Measurements from ENCODE around the gene THEM5. TPM values are rescaled to one million over a fixed set of nuclear protein-coding genes. Genes with fewer than 3 reads are reported as not detected.

Gene THEM5
- total RNA-seq, 1 donor = not detected

DNA sequence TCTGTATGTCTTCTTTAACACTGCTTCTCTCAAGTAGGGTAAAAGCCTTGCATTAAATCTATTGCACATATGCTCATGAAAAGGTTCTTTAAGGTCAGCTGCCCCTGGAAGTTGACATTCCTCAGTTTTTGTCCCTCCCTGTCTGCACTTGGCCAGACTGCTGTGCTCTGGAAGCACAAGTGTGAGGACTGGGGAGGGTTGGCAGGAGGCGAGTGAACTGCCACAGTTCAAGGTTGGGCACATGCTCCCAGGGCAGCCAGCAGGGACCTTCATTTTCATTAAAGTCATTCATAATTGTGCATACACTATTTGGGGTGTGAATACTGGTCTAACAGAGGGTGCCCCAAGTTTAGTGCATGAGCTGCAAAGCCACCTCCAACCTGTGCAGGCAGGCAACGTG lies 10.9 kb upstream of the THEM5 start:
- no peak for DNase-seq (ENCODE audit: low read depth)
- TF ChIP-seq, protein P1, sequence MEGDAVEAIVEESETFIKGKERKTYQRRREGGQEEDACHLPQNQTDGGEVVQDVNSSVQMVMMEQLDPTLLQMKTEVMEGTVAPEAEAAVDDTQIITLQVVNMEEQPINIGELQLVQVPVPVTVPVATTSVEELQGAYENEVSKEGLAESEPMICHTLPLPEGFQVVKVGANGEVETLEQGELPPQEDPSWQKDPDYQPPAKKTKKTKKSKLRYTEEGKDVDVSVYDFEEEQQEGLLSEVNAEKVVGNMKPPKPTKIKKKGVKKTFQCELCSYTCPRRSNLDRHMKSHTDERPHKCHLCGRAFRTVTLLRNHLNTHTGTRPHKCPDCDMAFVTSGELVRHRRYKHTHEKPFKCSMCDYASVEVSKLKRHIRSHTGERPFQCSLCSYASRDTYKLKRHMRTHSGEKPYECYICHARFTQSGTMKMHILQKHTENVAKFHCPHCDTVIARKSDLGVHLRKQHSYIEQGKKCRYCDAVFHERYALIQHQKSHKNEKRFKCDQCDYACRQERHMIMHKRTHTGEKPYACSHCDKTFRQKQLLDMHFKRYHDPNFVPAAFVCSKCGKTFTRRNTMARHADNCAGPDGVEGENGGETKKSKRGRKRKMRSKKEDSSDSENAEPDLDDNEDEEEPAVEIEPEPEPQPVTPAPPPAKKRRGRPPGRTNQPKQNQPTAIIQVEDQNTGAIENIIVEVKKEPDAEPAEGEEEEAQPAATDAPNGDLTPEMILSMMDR (IDR thresholded peaks at IDR 0.05; ENCODE audit: insufficient read depth, low read depth, low read length) = no peak
- H3K4me3 ChIP-seq (ENCODE audit: low read depth, low read length) = no peak overlapping the region

DNA sequence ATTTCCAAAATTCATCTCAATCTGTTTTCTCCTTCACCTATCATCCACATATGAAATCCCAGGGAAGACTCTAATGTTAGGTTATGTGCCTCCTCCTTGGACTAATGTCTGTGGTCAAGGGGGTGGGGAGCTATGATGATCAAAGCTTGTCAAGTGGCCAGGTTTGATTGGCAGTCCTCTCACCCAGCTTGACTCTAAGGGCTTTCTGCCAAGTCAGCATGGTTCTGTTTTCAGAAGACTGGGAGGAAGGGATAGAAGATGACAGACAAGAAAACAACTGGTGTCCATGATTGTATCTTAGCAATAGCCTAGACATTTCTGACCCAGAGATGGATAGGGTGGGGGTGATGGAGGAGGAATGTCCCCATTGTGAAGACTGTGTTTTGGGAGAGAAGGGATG lies 9.1 kb upstream of the THEM5 start:
- TF ChIP-seq, protein P1 (IDR thresholded peaks at IDR 0.05; ENCODE audit: insufficient read depth, low read depth, low read length) = no peak
- no peak for DNase-seq (ENCODE audit: low read depth)
- no peak overlapping the region for H3K4me3 ChIP-seq (ENCODE audit: low read depth, low read length)

DNA sequence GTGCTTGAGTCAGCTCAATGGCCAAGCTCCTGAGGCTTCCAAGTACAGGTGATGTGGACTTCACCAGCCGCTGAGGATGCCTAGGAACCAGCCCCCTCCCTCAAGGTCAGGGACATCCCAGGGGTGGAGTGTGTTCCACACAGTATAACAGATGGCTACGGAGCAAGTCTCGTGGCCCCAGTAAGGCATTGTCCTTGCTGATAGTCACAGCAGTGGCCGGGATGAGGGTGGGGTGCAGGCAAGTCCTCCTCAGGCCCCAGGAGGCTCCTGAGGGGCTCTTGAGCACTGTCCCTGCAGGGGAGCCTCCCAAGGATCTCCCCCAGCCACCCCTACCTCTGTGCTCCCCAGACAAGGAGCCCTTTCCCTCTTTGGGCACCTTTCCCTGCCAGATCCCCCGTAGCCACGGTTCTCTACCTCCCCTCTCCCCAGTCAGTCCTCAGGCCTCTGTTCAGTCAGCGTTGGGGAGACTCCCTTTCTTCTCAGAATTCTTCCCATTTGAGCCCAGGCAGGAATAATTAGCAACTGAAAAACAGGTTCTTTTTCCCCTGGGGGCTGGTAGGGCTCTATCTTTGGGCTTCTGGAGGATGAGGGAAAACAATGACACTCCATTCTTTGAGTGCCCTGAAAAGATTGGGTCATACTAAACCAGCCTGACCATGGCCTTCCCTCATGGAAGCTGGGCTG lies 7.1 kb upstream of the THEM5 start:
- TF ChIP-seq, protein P1 (IDR thresholded peaks at IDR 0.05; ENCODE audit: insufficient read depth, low read depth, low read length) = no peak
- no peak overlapping the region for H3K4me3 ChIP-seq (ENCODE audit: low read depth, low read length)
- DNase-seq (ENCODE audit: low read depth) = no peak

- no peak for DNase-seq (ENCODE audit: low read depth)
- no peak overlapping the region for H3K4me3 ChIP-seq (ENCODE audit: low read depth, low read length)
- TF ChIP-seq, protein P1 (IDR thresholded peaks at IDR 0.05; ENCODE audit: insufficient read depth, low read depth, low read length) = no peak
Measured at GRCh38 chr1:151859891-151860293, 6.4 kb upstream of the THEM5 start.

DNA sequence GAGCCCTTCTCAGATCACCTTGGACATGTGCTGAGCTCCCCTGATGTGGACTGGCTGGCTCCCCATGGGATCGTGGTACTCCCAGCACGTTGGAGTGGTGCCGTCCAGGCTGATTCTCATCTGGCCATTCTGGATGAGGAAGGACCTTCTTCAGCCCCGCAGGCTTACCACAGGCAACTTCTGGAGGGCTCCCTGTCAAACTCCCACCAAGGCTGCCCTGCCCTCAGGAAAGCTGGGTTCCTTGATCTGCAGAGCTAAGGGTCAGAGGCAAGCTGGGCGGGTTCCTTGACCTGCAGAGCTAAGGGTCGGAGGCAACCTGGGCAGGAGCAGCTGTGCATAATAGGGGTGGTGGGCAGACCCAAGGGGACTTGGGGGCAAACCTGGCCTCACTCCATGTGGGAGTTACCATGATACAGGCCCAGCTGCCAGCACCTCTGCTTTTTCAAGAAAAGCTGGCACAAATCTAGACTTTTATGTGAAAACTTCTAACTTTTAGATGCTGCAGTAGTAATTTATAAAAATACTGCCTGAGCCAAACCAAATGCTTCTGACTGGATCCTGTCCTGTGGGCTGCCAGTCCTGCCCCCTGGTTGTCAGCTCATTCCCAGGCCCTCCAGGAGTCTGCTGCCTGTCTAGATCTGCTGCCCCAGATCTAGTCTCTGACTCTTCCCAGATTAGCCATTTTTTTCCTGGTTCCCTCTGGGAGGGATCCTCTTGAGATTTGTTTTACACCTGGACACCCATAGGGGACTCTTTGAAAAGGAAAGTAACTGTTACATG lies 5.6 kb upstream of the THEM5 start:
- no peak overlapping the region for H3K4me3 ChIP-seq (ENCODE audit: low read depth, low read length)
- TF ChIP-seq, protein P1 (IDR thresholded peaks at IDR 0.05; ENCODE audit: insufficient read depth, low read depth, low read length) = no peak
- no peak for DNase-seq (ENCODE audit: low read depth)

DNA sequence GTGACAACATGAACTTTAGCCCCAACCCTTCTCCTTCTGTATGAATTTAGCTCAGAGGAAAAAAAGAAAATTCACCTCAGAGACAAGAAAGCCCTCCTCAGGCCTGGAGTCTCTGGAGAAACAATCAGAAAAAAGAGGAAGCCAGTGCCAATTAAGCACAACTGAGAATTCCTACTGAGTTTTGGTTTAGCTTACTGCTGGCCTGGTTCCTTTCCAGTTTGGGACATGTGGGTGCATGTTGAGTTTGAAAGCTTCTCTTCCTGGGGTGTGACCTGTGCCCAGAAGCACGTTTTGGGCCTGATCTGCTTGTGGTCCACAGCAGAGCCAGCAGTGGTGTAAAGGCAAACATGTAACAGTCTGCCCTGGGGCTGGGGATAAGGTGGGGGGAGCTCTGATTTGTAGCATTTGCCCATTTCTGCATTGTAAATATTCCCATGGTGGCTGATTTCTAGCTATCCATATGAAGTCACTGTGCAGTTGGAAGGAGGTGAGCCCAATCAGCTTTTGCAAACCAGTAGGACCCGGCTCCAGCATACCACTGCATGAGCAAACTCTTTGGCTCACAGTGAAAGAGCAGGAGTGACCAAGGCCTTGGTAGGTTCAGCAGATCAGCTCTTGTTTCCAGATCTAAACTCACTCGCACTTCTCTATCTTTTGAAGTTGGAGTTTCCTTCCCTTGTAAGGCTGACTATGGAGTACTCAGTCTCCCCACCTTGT lies 4.7 kb upstream of the THEM5 start:
- no peak overlapping the region for H3K4me3 ChIP-seq (ENCODE audit: low read depth, low read length)
- TF ChIP-seq, protein P1 (IDR thresholded peaks at IDR 0.05; ENCODE audit: insufficient read depth, low read depth, low read length) = no peak
- no peak for DNase-seq (ENCODE audit: low read depth)
